HEK293 (cell line): Measurements from ENCODE around the gene RNF222.

Experiments used
- BCL11A ChIP-seq: fragments of 450-650 bp; formaldehyde crosslinking; IDR thresholded peaks from 2 replicates; pipeline ENCODE4 v1.5.1; 2016; ENCODE audit warnings: low read depth, missing biosample characterization, missing genetic modification characterization
- EGR2 ChIP-seq: fragments of 450-650 bp; formaldehyde crosslinking; IDR thresholded peaks from 2 replicates; pipeline ENCODE4 v1.5.1; 2016; ENCODE audit warnings: low read depth, missing biosample characterization, missing genetic modification characterization
- GLIS2 ChIP-seq: fragments of 450-650 bp; formaldehyde crosslinking; IDR thresholded peaks from 2 replicates; pipeline ENCODE4 v1.5.1; 2016; ENCODE audit warnings: missing biosample characterization, missing genetic modification characterization
- KLF7 ChIP-seq: fragments of 450-650 bp; formaldehyde crosslinking; IDR thresholded peaks from 2 replicates; pipeline ENCODE4 v1.5.1; 2016; ENCODE audit warnings: missing biosample characterization, missing genetic modification characterization, borderline replicate concordance
- MEIS1 ChIP-seq: sonication (generic); formaldehyde crosslinking; IDR thresholded peaks from 2 replicates; pipeline ENCODE4 v1.8.1; 2022; ENCODE audit warnings: missing genetic modification reagents, mild to moderate bottlenecking, borderline replicate concordance
- SP2 ChIP-seq: fragments of 450-650 bp; formaldehyde crosslinking; IDR thresholded peaks from 2 replicates; pipeline ENCODE4 v1.5.1; 2016; ENCODE audit warnings: missing biosample characterization, missing genetic modification characterization
- ZFP3 ChIP-seq: fragments of 450-650 bp; formaldehyde crosslinking; IDR thresholded peaks from 2 replicates; pipeline ENCODE4 v1.5.1; 2016; ENCODE audit warnings: low read depth, missing biosample characterization, missing genetic modification characterization
- ZIC2 ChIP-seq: fragments of 450-650 bp; formaldehyde crosslinking; IDR thresholded peaks from 2 replicates; pipeline ENCODE4 v1.5.1; 2016; ENCODE audit warnings: missing biosample characterization, missing genetic modification characterization
- ZNF16 ChIP-seq: fragments of 450-650 bp; formaldehyde crosslinking; IDR thresholded peaks from 2 replicates; pipeline ENCODE4 v1.5.1; 2016; ENCODE audit warnings: low read depth, missing biosample characterization, missing genetic modification characterization
- ZNF211 ChIP-seq: fragments of 450-650 bp; formaldehyde crosslinking; IDR thresholded peaks from 2 replicates; pipeline ENCODE4 v1.5.1; 2016; ENCODE audit warnings: low read depth, missing biosample characterization, missing genetic modification characterization
- ZNF221 ChIP-seq: fragments of 450-650 bp; formaldehyde crosslinking; IDR thresholded peaks from 2 replicates; pipeline ENCODE4 v1.5.1; 2017; ENCODE audit warnings: missing biosample characterization, missing genetic modification characterization, borderline replicate concordance
- ZNF239 ChIP-seq: fragments of 450-650 bp; formaldehyde crosslinking; IDR thresholded peaks from 2 replicates; pipeline ENCODE4 v1.5.1; 2016; ENCODE audit warnings: missing biosample characterization, missing genetic modification characterization
- ZNF423 ChIP-seq: fragments of 450-650 bp; formaldehyde crosslinking; IDR thresholded peaks from 2 replicates; pipeline ENCODE4 v1.5.1; 2016; ENCODE audit warnings: missing biosample characterization, missing genetic modification characterization
- ZNF521 ChIP-seq: fragments of 450-650 bp; formaldehyde crosslinking; IDR thresholded peaks from 2 replicates; pipeline ENCODE4 v1.5.1; 2017; ENCODE audit warnings: missing biosample characterization, mild to moderate bottlenecking, missing genetic modification characterization
- ZNF544 ChIP-seq: fragments of 450-650 bp; formaldehyde crosslinking; IDR thresholded peaks from 2 replicates; pipeline ENCODE4 v1.5.0; 2017; ENCODE audit warnings: missing biosample characterization, missing genetic modification characterization
- ZNF701 ChIP-seq: fragments of 450-650 bp; formaldehyde crosslinking; IDR thresholded peaks from 2 replicates; pipeline ENCODE4 v1.5.1; 2016; ENCODE audit warnings: missing biosample characterization, missing genetic modification characterization
- TF ChIP-seq, protein P1 (sequence below): fragments of 450-650 bp; formaldehyde crosslinking; IDR thresholded peaks from 2 replicates; pipeline ENCODE4 v1.5.1; 2016; ENCODE audit warnings: missing biosample characterization, missing genetic modification characterization
- TF ChIP-seq, protein P2 (sequence below): fragments of 450-650 bp; formaldehyde crosslinking; IDR thresholded peaks from 2 replicates; pipeline ENCODE4 v1.5.1; 2017; ENCODE audit warnings: missing biosample characterization, missing genetic modification characterization
- TF ChIP-seq, protein P3 (sequence below): fragments of 450-650 bp; formaldehyde crosslinking; IDR thresholded peaks from 2 replicates; pipeline ENCODE4 v1.5.1; 2016; ENCODE audit warnings: missing biosample characterization, missing genetic modification characterization, borderline replicate concordance
- TF ChIP-seq, protein P4 (sequence below): fragments of 450-650 bp; formaldehyde crosslinking; IDR thresholded peaks from 2 replicates; pipeline ENCODE4 v1.5.1; 2017; ENCODE audit warnings: missing biosample characterization, missing genetic modification characterization
- TF ChIP-seq, protein P5 (sequence below): fragments of 450-650 bp; formaldehyde crosslinking; IDR thresholded peaks from 2 replicates; pipeline ENCODE4; 2016; ENCODE audit warnings: missing biosample characterization, missing genetic modification characterization
- TF ChIP-seq, protein P6 (sequence below): fragments of 450-650 bp; formaldehyde crosslinking; IDR thresholded peaks from 2 replicates; pipeline ENCODE4 v1.5.1; 2016; ENCODE audit warnings: missing biosample characterization, missing genetic modification characterization
- TF ChIP-seq, protein P7 (sequence below): fragments of 450-650 bp; formaldehyde crosslinking; IDR thresholded peaks from 2 replicates; pipeline ENCODE4 v1.5.1; 2016; ENCODE audit warnings: missing biosample characterization, missing genetic modification characterization
- TF ChIP-seq, protein P8 (sequence below): fragments of 450-650 bp; formaldehyde crosslinking; IDR thresholded peaks from 2 replicates; pipeline ENCODE4 v1.5.1; 2016; ENCODE audit warnings: missing biosample characterization, missing genetic modification characterization

The RNF222 gene

DNA sequence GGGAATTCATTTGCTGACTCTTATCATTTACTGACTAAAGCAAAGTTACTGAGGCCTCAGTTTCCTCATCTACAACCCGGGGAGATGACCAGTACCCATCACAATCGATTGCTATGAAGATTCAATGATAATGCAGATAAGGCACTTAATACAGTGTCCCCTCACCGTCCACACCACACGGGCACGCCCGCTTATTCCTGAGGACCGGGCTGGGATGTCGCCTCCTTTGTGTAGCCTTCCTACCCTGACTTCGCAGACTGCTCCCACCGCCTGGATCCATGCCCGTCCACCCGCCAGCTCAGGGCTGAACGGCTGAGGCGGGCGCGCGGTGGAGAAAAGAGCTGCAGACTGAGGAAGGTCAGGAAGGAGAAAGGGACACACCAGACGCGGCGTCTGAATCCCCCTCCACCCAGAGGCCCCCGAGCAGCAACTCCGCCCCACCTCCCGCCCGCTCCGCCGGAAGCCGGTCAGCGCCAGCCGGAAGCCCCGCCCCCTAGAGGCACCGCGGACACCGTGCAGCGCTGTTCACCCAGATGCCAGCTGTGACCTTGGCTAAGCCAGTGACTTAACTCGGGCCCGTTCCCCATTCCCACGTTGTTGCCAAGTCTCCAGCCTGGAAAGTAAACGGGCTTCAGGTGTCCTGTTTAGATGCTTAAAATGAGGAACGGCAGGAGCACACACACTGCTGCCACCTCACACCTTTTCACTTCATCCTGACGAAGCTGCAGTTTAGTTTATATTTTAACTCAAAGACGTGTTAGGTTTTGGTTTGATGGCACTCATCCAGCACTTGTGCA lies 21.2 kb downstream of the RNF222 start, which contains the start of gene KRABD2 (continued):
- no peak for TF ChIP-seq ZNF544 (tag by site-specific recombination)
- TF ChIP-seq, protein P1, sequence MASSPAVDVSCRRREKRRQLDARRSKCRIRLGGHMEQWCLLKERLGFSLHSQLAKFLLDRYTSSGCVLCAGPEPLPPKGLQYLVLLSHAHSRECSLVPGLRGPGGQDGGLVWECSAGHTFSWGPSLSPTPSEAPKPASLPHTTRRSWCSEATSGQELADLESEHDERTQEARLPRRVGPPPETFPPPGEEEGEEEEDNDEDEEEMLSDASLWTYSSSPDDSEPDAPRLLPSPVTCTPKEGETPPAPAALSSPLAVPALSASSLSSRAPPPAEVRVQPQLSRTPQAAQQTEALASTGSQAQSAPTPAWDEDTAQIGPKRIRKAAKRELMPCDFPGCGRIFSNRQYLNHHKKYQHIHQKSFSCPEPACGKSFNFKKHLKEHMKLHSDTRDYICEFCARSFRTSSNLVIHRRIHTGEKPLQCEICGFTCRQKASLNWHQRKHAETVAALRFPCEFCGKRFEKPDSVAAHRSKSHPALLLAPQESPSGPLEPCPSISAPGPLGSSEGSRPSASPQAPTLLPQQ (tag by site-specific recombination): peak; percentile 61
- no peak for TF ChIP-seq ZNF423 (tag by site-specific recombination)
- TF ChIP-seq ZNF521 (tag by site-specific recombination): no peak
- TF ChIP-seq ZNF239 (tag by site-specific recombination): no peak
- no peak for TF ChIP-seq ZNF701 (tag by site-specific recombination)
- TF ChIP-seq, protein P2, sequence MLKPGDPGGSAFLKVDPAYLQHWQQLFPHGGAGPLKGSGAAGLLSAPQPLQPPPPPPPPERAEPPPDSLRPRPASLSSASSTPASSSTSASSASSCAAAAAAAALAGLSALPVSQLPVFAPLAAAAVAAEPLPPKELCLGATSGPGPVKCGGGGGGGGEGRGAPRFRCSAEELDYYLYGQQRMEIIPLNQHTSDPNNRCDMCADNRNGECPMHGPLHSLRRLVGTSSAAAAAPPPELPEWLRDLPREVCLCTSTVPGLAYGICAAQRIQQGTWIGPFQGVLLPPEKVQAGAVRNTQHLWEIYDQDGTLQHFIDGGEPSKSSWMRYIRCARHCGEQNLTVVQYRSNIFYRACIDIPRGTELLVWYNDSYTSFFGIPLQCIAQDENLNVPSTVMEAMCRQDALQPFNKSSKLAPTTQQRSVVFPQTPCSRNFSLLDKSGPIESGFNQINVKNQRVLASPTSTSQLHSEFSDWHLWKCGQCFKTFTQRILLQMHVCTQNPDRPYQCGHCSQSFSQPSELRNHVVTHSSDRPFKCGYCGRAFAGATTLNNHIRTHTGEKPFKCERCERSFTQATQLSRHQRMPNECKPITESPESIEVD: no peak
- no peak for TF ChIP-seq ZNF211 (tag by site-specific recombination)
- TF ChIP-seq, protein P3, sequence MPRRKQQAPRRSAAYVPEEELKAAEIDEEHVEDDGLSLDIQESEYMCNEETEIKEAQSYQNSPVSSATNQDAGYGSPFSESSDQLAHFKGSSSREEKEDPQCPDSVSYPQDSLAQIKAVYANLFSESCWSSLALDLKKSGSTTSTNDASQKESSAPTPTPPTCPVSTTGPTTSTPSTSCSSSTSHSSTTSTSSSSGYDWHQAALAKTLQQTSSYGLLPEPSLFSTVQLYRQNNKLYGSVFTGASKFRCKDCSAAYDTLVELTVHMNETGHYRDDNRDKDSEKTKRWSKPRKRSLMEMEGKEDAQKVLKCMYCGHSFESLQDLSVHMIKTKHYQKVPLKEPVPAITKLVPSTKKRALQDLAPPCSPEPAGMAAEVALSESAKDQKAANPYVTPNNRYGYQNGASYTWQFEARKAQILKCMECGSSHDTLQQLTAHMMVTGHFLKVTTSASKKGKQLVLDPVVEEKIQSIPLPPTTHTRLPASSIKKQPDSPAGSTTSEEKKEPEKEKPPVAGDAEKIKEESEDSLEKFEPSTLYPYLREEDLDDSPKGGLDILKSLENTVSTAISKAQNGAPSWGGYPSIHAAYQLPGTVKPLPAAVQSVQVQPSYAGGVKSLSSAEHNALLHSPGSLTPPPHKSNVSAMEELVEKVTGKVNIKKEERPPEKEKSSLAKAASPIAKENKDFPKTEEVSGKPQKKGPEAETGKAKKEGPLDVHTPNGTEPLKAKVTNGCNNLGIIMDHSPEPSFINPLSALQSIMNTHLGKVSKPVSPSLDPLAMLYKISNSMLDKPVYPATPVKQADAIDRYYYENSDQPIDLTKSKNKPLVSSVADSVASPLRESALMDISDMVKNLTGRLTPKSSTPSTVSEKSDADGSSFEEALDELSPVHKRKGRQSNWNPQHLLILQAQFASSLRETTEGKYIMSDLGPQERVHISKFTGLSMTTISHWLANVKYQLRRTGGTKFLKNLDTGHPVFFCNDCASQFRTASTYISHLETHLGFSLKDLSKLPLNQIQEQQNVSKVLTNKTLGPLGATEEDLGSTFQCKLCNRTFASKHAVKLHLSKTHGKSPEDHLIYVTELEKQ (tag by site-specific recombination): no peak
- TF ChIP-seq, protein P4, sequence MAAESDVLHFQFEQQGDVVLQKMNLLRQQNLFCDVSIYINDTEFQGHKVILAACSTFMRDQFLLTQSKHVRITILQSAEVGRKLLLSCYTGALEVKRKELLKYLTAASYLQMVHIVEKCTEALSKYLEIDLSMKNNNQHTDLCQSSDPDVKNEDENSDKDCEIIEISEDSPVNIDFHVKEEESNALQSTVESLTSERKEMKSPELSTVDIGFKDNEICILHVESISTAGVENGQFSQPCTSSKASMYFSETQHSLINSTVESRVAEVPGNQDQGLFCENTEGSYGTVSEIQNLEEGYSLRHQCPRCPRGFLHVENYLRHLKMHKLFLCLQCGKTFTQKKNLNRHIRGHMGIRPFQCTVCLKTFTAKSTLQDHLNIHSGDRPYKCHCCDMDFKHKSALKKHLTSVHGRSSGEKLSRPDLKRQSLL (tag by site-specific recombination): no peak
- no peak for TF ChIP-seq GLIS2 (tag by site-specific recombination)
- TF ChIP-seq ZNF16 (tag by site-specific recombination): no peak
- no peak for TF ChIP-seq MEIS1 (CRISPR knock-in tag)
- TF ChIP-seq KLF7 (tag by site-specific recombination): no peak; the same call in 1 of the 2 replicates
- TF ChIP-seq ZNF221 (tag by site-specific recombination): no peak
- TF ChIP-seq BCL11A (tag by site-specific recombination): peak; percentile 95
- no peak for TF ChIP-seq ZFP3 (tag by site-specific recombination)
- peak; percentile 85 for TF ChIP-seq SP2 (tag by site-specific recombination)
- peak; percentile 60 for TF ChIP-seq ZIC2 (tag by site-specific recombination)
- TF ChIP-seq, protein P5, sequence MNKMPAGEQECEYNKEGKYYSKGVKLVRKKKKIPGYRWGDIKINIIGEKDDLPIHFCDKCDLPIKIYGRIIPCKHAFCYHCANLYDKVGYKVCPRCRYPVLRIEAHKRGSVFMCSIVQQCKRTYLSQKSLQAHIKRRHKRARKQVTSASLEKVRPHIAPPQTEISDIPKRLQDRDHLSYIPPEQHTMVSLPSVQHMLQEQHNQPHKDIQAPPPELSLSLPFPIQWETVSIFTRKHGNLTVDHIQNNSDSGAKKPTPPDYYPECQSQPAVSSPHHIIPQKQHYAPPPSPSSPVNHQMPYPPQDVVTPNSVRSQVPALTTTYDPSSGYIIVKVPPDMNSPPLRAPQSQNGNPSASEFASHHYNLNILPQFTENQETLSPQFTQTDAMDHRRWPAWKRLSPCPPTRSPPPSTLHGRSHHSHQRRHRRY (tag by site-specific recombination): no peak
- no peak for TF ChIP-seq EGR2 (tag by site-specific recombination)
- TF ChIP-seq, protein P6, sequence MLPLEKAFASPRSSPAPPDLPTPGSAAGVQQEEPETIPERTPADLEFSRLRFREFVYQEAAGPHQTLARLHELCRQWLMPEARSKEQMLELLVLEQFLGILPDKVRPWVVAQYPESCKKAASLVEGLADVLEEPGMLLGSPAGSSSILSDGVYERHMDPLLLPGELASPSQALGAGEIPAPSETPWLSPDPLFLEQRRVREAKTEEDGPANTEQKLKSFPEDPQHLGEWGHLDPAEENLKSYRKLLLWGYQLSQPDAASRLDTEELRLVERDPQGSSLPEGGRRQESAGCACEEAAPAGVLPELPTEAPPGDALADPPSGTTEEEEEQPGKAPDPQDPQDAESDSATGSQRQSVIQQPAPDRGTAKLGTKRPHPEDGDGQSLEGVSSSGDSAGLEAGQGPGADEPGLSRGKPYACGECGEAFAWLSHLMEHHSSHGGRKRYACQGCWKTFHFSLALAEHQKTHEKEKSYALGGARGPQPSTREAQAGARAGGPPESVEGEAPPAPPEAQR (tag by site-specific recombination): no peak
- TF ChIP-seq, protein P7, sequence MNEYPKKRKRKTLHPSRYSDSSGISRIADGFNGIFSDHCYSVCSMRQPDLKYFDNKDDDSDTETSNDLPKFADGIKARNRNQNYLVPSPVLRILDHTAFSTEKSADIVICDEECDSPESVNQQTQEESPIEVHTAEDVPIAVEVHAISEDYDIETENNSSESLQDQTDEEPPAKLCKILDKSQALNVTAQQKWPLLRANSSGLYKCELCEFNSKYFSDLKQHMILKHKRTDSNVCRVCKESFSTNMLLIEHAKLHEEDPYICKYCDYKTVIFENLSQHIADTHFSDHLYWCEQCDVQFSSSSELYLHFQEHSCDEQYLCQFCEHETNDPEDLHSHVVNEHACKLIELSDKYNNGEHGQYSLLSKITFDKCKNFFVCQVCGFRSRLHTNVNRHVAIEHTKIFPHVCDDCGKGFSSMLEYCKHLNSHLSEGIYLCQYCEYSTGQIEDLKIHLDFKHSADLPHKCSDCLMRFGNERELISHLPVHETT (tag by site-specific recombination): 0 out of 2 replicates have a peak, but pooled peaks have one; percentile 41
- TF ChIP-seq, protein P8, sequence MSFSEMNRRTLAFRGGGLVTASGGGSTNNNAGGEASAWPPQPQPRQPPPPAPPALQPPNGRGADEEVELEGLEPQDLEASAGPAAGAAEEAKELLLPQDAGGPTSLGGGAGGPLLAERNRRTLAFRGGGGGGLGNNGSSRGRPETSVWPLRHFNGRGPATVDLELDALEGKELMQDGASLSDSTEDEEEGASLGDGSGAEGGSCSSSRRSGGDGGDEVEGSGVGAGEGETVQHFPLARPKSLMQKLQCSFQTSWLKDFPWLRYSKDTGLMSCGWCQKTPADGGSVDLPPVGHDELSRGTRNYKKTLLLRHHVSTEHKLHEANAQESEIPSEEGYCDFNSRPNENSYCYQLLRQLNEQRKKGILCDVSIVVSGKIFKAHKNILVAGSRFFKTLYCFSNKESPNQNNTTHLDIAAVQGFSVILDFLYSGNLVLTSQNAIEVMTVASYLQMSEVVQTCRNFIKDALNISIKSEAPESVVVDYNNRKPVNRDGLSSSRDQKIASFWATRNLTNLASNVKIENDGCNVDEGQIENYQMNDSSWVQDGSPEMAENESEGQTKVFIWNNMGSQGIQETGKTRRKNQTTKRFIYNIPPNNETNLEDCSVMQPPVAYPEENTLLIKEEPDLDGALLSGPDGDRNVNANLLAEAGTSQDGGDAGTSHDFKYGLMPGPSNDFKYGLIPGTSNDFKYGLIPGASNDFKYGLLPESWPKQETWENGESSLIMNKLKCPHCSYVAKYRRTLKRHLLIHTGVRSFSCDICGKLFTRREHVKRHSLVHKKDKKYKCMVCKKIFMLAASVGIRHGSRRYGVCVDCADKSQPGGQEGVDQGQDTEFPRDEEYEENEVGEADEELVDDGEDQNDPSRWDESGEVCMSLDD: no peak
